ENCODE results near the gene CHD5.

CHD5 gene

GRCh38 chr1:6210591-6211355, 30.7 kb upstream of the CHD5 start:
- Histone ChIP-seq H3K4me1 (peaks cover 0 to 33% (median 19%) of the 10 kb centered on the region in 4 donors), H3K9me3 (no peaks in the 10 kb centered on the region), H3K36me3 (peaks cover 0 to 28% (median 0%) of the 10 kb centered on the region in 3 donors), H3K4me3 (no peak overlapping the region), H3K27ac (no peak overlapping the region), H3K27me3 (no peaks in the 10 kb centered on the region)
- TF ChIP-seq, protein P1, sequence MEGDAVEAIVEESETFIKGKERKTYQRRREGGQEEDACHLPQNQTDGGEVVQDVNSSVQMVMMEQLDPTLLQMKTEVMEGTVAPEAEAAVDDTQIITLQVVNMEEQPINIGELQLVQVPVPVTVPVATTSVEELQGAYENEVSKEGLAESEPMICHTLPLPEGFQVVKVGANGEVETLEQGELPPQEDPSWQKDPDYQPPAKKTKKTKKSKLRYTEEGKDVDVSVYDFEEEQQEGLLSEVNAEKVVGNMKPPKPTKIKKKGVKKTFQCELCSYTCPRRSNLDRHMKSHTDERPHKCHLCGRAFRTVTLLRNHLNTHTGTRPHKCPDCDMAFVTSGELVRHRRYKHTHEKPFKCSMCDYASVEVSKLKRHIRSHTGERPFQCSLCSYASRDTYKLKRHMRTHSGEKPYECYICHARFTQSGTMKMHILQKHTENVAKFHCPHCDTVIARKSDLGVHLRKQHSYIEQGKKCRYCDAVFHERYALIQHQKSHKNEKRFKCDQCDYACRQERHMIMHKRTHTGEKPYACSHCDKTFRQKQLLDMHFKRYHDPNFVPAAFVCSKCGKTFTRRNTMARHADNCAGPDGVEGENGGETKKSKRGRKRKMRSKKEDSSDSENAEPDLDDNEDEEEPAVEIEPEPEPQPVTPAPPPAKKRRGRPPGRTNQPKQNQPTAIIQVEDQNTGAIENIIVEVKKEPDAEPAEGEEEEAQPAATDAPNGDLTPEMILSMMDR (IDR thresholded peaks at IDR 0.05) = no peak
- DNase-seq = no peak
- intact Hi-C loops (cut with DNase I; ENCODE audit: low total_unique reads) = no loop called here

DNA sequence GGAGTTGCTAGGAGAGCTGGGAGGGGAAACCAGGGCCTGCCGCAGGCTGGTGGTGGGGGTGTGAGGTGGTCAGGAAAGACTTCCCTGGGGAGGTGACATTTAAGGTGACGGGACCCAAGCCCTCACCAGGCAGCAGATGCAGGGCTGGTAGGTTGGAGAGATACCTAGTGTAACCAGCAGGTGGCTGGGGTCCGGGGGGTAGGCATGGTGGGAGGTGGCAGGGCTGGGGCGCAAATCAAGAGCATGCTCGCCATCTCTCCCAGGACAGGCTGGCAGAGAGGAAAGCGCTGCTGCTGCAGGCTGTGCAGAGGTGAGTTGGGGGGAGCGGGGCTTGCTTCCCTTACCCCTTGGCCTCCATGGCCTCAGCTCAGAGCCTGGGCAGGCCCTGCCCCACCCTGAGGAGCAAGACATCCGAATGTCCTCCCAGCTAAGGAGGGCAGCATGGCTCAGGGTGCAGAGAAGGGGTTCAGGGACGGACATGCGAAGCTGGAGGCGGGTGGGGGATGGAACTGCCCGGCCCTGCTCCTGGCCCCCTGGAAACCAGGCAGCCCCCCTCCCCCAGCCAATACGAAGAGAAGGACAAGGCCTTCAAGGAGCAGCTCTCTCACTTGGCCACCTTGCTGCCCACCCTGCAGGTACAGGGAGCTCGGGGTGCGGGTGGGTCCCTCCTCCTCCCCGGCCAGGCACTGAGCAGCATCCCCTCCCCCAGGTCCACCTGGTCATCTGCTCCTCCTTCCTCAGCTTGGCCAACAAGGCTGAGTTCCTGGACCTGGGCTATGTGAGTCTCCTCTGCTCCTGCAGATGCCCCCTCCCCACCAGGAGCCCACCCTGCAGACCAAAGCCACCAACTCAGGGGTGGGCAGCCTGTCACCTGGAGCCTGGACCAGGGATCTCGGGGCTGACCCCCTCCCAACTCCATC, 29.8 kb upstream of the CHD5 start:
- TF ChIP-seq, protein P1 (IDR thresholded peaks at IDR 0.05) = no peak
- Histone ChIP-seq H3K9me3 (no peaks in the 10 kb centered on the region), H3K4me1 (peaks cover 0 to 41% (median 27%) of the 10 kb centered on the region in 4 donors), H3K4me3 (no peak overlapping the region), H3K27me3 (no peaks in the 10 kb centered on the region), H3K27ac (no peak overlapping the region), H3K36me3 (peaks cover 0 to 24% (median 0%) of the 10 kb centered on the region in 3 donors)
- intact Hi-C loops (cut with DNase I; ENCODE audit: low total_unique reads) = no loop called here
- no peak for DNase-seq

- no peaks in the 10 kb centered on the region for H3K27me3 ChIP-seq
- H3K36me3 ChIP-seq = peaks cover 0 to 24% (median 0%) of the 10 kb centered on the region in 3 donors
- DNase-seq = no peak
- intact Hi-C loops (cut with DNase I; ENCODE audit: low total_unique reads) = no loop called here
- peaks cover 0 to 45% (median 32%) of the 10 kb centered on the region in 4 donors for H3K4me1 ChIP-seq
- no peak overlapping the region for H3K27ac ChIP-seq
- peak overlapping the region; percentile 30 to 43 for H3K4me3 ChIP-seq
- TF ChIP-seq, protein P1 (IDR thresholded peaks at IDR 0.05) = peak; percentile 34 to 55
- H3K9me3 ChIP-seq = no peaks in the 10 kb centered on the region
Observed at GRCh38 chr1:6208723-6209660, 28.9 kb upstream of the CHD5 start.

GRCh38 chr1:6207921-6208320, 27.8 kb upstream of the CHD5 start:
- H3K27ac ChIP-seq = no peak overlapping the region
- H3K9me3 ChIP-seq = no peaks in the 10 kb centered on the region
- intact Hi-C loops (cut with DNase I; ENCODE audit: low total_unique reads) = no loop called here
- peaks cover 0 to 22% (median 0%) of the 10 kb centered on the region in 3 donors for H3K36me3 ChIP-seq
- DNase-seq = no peak
- H3K4me1 ChIP-seq = peaks cover 0 to 45% (median 32%) of the 10 kb centered on the region in 4 donors
- TF ChIP-seq, protein P1 (IDR thresholded peaks at IDR 0.05) = no peak
- H3K4me3 ChIP-seq = no peak overlapping the region
- no peaks in the 10 kb centered on the region for H3K27me3 ChIP-seq

Data from tibial artery (tissue), 4 donors.